NT2/D1 (cell line): ENCODE measurements around the gene DDX1.

Experiments used
- SUZ12 ChIP-seq: IDR thresholded peaks from 2 replicates; pipeline ENCODE4 v1.6.1; 2011; ENCODE audit not compliant: insufficient read length, insufficient read depth; ENCODE audit errors: extremely low read depth
- ZNF274 ChIP-seq: IDR thresholded peaks from 2 replicates; pipeline ENCODE4 v1.6.1; 2011; ENCODE audit warnings: mild to moderate bottlenecking, low read depth, low read length

GRCh38 chr2:15646661-15647060 lies 55.0 kb downstream of the DDX1 start:
- TF ChIP-seq ZNF274 (no peak), SUZ12 (no peak)
